ENCODE measurements around the gene NKX2-2.

DNA sequence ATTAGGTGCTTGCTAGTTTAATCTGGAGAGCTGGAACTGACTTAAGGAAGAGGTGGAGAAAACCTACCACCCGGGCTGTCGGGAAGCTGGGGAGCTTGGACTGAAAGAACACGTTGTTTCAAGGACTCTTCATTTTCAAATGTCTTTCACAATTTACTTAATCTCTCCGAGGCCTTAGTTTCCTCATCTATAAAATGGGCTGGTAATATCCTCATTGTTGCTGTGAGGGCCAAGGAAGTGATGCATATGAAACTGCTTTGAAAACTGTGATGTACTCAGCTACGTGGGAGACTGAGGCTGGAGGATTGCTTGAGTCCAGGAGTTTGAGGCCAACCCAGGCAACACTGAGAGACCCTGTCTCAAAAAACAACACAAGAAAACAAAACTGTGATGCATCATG, 36.7 kb upstream of the NKX2-2 start:
- TF ChIP-seq, protein P1, sequence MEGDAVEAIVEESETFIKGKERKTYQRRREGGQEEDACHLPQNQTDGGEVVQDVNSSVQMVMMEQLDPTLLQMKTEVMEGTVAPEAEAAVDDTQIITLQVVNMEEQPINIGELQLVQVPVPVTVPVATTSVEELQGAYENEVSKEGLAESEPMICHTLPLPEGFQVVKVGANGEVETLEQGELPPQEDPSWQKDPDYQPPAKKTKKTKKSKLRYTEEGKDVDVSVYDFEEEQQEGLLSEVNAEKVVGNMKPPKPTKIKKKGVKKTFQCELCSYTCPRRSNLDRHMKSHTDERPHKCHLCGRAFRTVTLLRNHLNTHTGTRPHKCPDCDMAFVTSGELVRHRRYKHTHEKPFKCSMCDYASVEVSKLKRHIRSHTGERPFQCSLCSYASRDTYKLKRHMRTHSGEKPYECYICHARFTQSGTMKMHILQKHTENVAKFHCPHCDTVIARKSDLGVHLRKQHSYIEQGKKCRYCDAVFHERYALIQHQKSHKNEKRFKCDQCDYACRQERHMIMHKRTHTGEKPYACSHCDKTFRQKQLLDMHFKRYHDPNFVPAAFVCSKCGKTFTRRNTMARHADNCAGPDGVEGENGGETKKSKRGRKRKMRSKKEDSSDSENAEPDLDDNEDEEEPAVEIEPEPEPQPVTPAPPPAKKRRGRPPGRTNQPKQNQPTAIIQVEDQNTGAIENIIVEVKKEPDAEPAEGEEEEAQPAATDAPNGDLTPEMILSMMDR (IDR thresholded peaks at IDR 0.05): no peak
- TF ChIP-seq POLR2A (IDR thresholded peaks at IDR 0.05): no peak

Measured in lower leg skin (tissue), 3 donors.